H1 (cell line): ENCODE measurements around the gene OR5A1. TPM values are rescaled to one million over a fixed set of nuclear protein-coding genes. Genes with fewer than 3 reads are reported as not detected.

Experiments
- ATF3 ChIP-seq: IDR thresholded peaks from 2 replicates; pipeline ENCODE4 v1.6.1; 2011; ENCODE audit warnings: low read depth, mild to moderate bottlenecking, low read length; ENCODE audit not compliant: insufficient read depth
- CBX5 ChIP-seq: fragments of 300-800, 300-1000 bp; sonication (generic); IDR thresholded peaks from 2 replicates; pipeline ENCODE4 v1.7.1; 2016; ENCODE audit warnings: antibody characterized with exemption, low read length, low read depth
- CTBP2 ChIP-seq: IDR thresholded peaks from 2 replicates; pipeline ENCODE4 v1.7.0; 2011; ENCODE audit warnings: borderline replicate concordance, mild to moderate bottlenecking, moderate library complexity, mixed read lengths, low read length; ENCODE audit not compliant: insufficient read depth, insufficient read length
- HDAC2 ChIP-seq, 2 experiments: fragments of 300-600 bp in 1 of 2; sonication (generic) in 1 of 2; IDR thresholded peaks; 2 replicates each; pipeline ENCODE4 v1.6.1; 2011 to 2012; ENCODE audit warnings: low read depth in 2 of 2, low read length in 2 of 2, mild to moderate bottlenecking in 2 of 2, moderate library complexity in 2 of 2, borderline replicate concordance in 1 of 2, inconsistent platforms in 1 of 2
- polyA plus RNA-seq, 7 experiments: library from polyadenylated mRNA; depleted of rRNA in 3 of 7; stranded (reverse) in 5 of 7; unstranded in 2 of 7; fragments of >200 nt in 5 of 7; fragments of 200-250 nt in 2 of 7; gene quantifications; 1 replicate in 5 of 7; 2 replicates in 1 of 7; 4 replicates in 1 of 7; pipeline versions ENCODE4 v1.2.1 to v1.2.3, GENCODE V29; 2011 to 2013; ENCODE audit warnings: missing spikeins in 2 of 7, mixed read lengths in 2 of 7
- total RNA-seq: library from RNA; stranded (reverse); fragmentation: NEBNext Ultra II Directional; extraction: Animal tissue kit (Norgen Biotek cat#: 25700); gene quantifications from 2 replicates; pipeline ENCODE4 v1.2.1, GENCODE V29; 2021
- TF ChIP-seq, protein P1 (sequence below): fragments of 300-600 bp; sonication (generic); IDR thresholded peaks from 2 replicates; pipeline ENCODE4 v1.7.1; 2012; ENCODE audit warnings: low read length, moderate library complexity, mild to moderate bottlenecking, inconsistent platforms; ENCODE audit not compliant: insufficient replicate concordance

Gene OR5A1
- total and polyA plus RNA-seq, 2 of the 8 experiments (the other 6 are each of a cell fraction or from before 2014, with no cell fraction given) = not detected

GRCh38 chr11:59479906-59480305 is 43.6 kb downstream of the OR5A1 start (continued):
- TF ChIP-seq, protein P1, sequence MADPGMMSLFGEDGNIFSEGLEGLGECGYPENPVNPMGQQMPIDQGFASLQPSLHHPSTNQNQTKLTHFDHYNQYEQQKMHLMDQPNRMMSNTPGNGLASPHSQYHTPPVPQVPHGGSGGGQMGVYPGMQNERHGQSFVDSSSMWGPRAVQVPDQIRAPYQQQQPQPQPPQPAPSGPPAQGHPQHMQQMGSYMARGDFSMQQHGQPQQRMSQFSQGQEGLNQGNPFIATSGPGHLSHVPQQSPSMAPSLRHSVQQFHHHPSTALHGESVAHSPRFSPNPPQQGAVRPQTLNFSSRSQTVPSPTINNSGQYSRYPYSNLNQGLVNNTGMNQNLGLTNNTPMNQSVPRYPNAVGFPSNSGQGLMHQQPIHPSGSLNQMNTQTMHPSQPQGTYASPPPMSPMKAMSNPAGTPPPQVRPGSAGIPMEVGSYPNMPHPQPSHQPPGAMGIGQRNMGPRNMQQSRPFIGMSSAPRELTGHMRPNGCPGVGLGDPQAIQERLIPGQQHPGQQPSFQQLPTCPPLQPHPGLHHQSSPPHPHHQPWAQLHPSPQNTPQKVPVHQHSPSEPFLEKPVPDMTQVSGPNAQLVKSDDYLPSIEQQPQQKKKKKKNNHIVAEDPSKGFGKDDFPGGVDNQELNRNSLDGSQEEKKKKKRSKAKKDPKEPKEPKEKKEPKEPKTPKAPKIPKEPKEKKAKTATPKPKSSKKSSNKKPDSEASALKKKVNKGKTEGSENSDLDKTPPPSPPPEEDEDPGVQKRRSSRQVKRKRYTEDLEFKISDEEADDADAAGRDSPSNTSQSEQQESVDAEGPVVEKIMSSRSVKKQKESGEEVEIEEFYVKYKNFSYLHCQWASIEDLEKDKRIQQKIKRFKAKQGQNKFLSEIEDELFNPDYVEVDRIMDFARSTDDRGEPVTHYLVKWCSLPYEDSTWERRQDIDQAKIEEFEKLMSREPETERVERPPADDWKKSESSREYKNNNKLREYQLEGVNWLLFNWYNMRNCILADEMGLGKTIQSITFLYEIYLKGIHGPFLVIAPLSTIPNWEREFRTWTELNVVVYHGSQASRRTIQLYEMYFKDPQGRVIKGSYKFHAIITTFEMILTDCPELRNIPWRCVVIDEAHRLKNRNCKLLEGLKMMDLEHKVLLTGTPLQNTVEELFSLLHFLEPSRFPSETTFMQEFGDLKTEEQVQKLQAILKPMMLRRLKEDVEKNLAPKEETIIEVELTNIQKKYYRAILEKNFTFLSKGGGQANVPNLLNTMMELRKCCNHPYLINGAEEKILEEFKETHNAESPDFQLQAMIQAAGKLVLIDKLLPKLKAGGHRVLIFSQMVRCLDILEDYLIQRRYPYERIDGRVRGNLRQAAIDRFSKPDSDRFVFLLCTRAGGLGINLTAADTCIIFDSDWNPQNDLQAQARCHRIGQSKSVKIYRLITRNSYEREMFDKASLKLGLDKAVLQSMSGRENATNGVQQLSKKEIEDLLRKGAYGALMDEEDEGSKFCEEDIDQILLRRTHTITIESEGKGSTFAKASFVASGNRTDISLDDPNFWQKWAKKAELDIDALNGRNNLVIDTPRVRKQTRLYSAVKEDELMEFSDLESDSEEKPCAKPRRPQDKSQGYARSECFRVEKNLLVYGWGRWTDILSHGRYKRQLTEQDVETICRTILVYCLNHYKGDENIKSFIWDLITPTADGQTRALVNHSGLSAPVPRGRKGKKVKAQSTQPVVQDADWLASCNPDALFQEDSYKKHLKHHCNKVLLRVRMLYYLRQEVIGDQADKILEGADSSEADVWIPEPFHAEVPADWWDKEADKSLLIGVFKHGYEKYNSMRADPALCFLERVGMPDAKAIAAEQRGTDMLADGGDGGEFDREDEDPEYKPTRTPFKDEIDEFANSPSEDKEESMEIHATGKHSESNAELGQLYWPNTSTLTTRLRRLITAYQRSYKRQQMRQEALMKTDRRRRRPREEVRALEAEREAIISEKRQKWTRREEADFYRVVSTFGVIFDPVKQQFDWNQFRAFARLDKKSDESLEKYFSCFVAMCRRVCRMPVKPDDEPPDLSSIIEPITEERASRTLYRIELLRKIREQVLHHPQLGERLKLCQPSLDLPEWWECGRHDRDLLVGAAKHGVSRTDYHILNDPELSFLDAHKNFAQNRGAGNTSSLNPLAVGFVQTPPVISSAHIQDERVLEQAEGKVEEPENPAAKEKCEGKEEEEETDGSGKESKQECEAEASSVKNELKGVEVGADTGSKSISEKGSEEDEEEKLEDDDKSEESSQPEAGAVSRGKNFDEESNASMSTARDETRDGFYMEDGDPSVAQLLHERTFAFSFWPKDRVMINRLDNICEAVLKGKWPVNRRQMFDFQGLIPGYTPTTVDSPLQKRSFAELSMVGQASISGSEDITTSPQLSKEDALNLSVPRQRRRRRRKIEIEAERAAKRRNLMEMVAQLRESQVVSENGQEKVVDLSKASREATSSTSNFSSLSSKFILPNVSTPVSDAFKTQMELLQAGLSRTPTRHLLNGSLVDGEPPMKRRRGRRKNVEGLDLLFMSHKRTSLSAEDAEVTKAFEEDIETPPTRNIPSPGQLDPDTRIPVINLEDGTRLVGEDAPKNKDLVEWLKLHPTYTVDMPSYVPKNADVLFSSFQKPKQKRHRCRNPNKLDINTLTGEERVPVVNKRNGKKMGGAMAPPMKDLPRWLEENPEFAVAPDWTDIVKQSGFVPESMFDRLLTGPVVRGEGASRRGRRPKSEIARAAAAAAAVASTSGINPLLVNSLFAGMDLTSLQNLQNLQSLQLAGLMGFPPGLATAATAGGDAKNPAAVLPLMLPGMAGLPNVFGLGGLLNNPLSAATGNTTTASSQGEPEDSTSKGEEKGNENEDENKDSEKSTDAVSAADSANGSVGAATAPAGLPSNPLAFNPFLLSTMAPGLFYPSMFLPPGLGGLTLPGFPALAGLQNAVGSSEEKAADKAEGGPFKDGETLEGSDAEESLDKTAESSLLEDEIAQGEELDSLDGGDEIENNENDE = no peak
- TF ChIP-seq CTBP2 (no peak), CBX5 (no peak), ATF3 (no peak), HDAC2 (IDR thresholded peaks at IDR 0.05; ENCODE audit: borderline replicate concordance in 1 of 2, low read depth in 2 of 2, low read length in 2 of 2) (no peak)
